Mesothelial cell of epicardium (in vitro differentiated cells): Measurements from ENCODE around the gene SLC38A9. TPM values are rescaled to one million over a fixed set of nuclear protein-coding genes. Genes with fewer than 3 reads are reported as not detected.
"Not testable (repeated sequence)": the region's sequence is repeated elsewhere in the genome, so short reads cannot be mapped to it uniquely, and the experiment has no call there.

Source experiments
- DNase-seq, 2 experiments: peaks; one replicate each; pipeline ENCODE4 v3.0.0; 2021; ENCODE audit warnings: low spot score in 2 of 2; ENCODE audit not compliant: unreplicated experiment in 2 of 2
- H3K27ac Mint-ChIP-seq: 2 replicates; pipeline ENCODE4 v1.8.0; 2021; ENCODE audit warnings: mixed read lengths
- H3K27me3 Mint-ChIP-seq: 2 replicates; pipeline ENCODE4 v1.8.0; 2021; ENCODE audit warnings: low read depth, mixed read lengths
- H3K36me3 Mint-ChIP-seq: 2 replicates; pipeline ENCODE4 v1.8.0; 2021; ENCODE audit warnings: mixed read lengths
- H3K4me1 Mint-ChIP-seq: 2 replicates; pipeline ENCODE4 v1.8.0; 2021; ENCODE audit warnings: mixed read lengths
- H3K4me3 Mint-ChIP-seq: 2 replicates; pipeline ENCODE4 v1.8.0; 2021; ENCODE audit warnings: mild to moderate bottlenecking, moderate library complexity, mixed read lengths
- H3K9me3 Mint-ChIP-seq: 2 replicates; pipeline ENCODE4 v1.8.0; 2021; ENCODE audit warnings: mixed read lengths
- CTCF ChIP-seq: fragments of 200-600 bp; sonication (generic); IDR thresholded peaks from one replicate; pipeline ENCODE4 v1.5.0; 2021; ENCODE audit warnings: antibody characterized with exemption; ENCODE audit not compliant: unreplicated experiment
- total RNA-seq: library from RNA; stranded (reverse); gene quantifications from 3 replicates; pipeline ENCODE4 v1.2.1, GENCODE V29; 2021

SLC38A9 gene
- total RNA-seq, 1 donor from 2014 or later: 39.9 TPM

GRCh38 chr5:55731848-55732247 is 19.7 kb upstream of the SLC38A9 start:
- no peaks in the 10 kb centered on the region for H3K36me3 Mint-ChIP-seq
- H3K4me1 Mint-ChIP-seq: no peaks in the 10 kb centered on the region
- H3K27ac Mint-ChIP-seq: no peak overlapping the region
- DNase-seq: no peak
- TF ChIP-seq CTCF: no peak
- H3K9me3 Mint-ChIP-seq: no peaks in the 10 kb centered on the region
- H3K4me3 Mint-ChIP-seq: no peak overlapping the region
- H3K27me3 Mint-ChIP-seq: no peaks in the 10 kb centered on the region

GRCh38 chr5:55724281-55724680 is 12.2 kb upstream of the SLC38A9 start:
- H3K9me3 Mint-ChIP-seq: peaks cover 2% of the 10 kb centered on the region
- DNase-seq: no peak
- peaks cover under 1% of the 10 kb centered on the region for H3K36me3 Mint-ChIP-seq
- no peak for TF ChIP-seq CTCF
- H3K27me3 Mint-ChIP-seq: no peaks in the 10 kb centered on the region
- H3K4me3 Mint-ChIP-seq: no peak overlapping the region
- H3K4me1 Mint-ChIP-seq: no peaks in the 10 kb centered on the region
- H3K27ac Mint-ChIP-seq: no peak overlapping the region

- DNase-seq: no peak
- H3K4me1 Mint-ChIP-seq: no peaks in the 10 kb centered on the region
- H3K36me3 Mint-ChIP-seq: peaks cover 22% of the 10 kb centered on the region
- no peak overlapping the region for H3K4me3 Mint-ChIP-seq
- H3K27me3 Mint-ChIP-seq: no peaks in the 10 kb centered on the region
- peaks cover 31% of the 10 kb centered on the region for H3K9me3 Mint-ChIP-seq
- H3K27ac Mint-ChIP-seq: no peak overlapping the region
- no peak for TF ChIP-seq CTCF
Observed at GRCh38 chr5:55720188-55720703, 8.1 kb upstream of the SLC38A9 start.

- DNase-seq, H3K4me1 Mint-ChIP-seq, H3K27ac Mint-ChIP-seq, H3K4me3 Mint-ChIP-seq, H3K27me3 Mint-ChIP-seq: not testable (repeated sequence)
- Mint-ChIP-seq H3K36me3 (peaks cover 29% of the 10 kb centered on the region), H3K9me3 (peaks cover 40% of the 10 kb centered on the region)
Observed at GRCh38 chr5:55719026-55719425, 6.9 kb upstream of the SLC38A9 start.

- no peak for TF ChIP-seq CTCF
- no peak overlapping the region for H3K4me3 Mint-ChIP-seq
- DNase-seq: no peak
- no peak overlapping the region for H3K27ac Mint-ChIP-seq
- peaks cover 29% of the 10 kb centered on the region for H3K36me3 Mint-ChIP-seq
- H3K27me3 Mint-ChIP-seq: no peaks in the 10 kb centered on the region
- peaks cover 40% of the 10 kb centered on the region for H3K9me3 Mint-ChIP-seq
- H3K4me1 Mint-ChIP-seq: peaks cover 27% of the 10 kb centered on the region
Observed at GRCh38 chr5:55715519-55716078, 3.5 kb upstream of the SLC38A9 start.

GRCh38 chr5:55714749-55715148 is 2.6 kb upstream of the SLC38A9 start:
- H3K36me3 Mint-ChIP-seq: peaks cover 29% of the 10 kb centered on the region
- H3K4me1 Mint-ChIP-seq: peaks cover 27% of the 10 kb centered on the region
- H3K27me3 Mint-ChIP-seq: no peaks in the 10 kb centered on the region
- H3K27ac Mint-ChIP-seq: peak overlapping the region; percentile 96
- TF ChIP-seq CTCF: no peak
- peaks cover 40% of the 10 kb centered on the region for H3K9me3 Mint-ChIP-seq
- H3K4me3 Mint-ChIP-seq: no peak overlapping the region
- no peak for DNase-seq
